ENCODE measurements around the gene SDC3.

The SDC3 gene

DNA sequence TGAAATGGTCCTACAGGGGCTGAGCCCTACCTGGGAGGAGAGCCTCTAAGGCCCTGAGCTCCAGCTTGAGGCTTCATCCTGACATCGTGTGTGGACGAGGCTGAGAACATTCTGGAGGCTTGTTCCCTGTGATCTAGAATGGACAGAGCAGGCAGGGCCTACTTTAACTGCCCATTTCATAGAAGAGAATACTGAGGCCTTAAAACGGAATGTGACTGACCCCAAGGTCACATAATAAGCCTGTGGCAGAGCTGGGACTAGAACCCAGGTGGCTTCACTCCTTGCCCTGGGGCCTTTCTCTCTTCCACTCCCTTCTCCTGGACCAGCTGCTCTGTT is 6.0 kb upstream of the SDC3 start:
- H3K4me3 Mint-ChIP-seq, result no peak overlapping the region
- H3K4me1 Mint-ChIP-seq, result peaks cover 11% of the 10 kb centered on the region

DNA sequence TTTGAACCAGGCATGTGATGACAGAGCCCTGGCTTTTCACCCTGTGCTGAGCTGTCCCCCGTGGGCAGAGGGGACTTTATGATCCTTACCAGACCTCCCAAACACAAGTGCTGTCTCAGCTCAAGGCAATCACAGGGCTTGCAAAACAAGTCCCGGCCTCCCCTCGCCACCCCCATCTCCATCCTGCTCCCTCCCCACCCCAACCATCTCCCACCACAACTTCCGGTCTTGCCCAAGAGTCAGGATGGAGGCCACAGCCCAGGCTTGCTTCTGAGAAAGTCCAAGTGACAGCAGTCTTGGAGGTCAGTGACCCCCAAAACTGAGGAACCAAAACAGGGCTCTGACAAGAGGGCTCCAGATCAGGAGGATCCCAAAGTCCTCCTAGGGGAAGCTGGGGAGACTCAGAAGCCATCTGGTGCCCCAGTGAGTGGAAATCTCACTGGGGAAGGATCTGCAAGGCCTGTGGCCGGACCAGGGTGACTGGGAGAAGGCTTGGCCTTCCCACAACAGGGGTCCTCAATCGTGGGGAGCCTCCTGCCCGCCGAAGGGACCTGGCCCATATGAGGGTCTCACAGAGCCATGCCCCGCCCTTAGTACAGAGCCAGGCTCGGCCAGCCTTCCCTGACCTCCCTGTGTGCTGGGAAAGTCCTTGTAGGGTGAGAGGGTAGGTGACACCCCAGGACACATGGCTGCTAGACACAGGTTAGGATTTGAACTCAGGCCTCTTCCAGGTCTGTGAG is 4.5 kb upstream of the SDC3 start:
- Mint-ChIP-seq H3K36me3 (ENCODE audit: low read depth) (no peaks in the 10 kb centered on the region), H3K27me3 (ENCODE audit: low read depth) (peaks cover 13% of the 10 kb centered on the region), H3K9me3 (no peaks in the 10 kb centered on the region), H3K4me1 (peaks cover 8% of the 10 kb centered on the region), H3K27ac (no peak overlapping the region), H3K4me3 (no peak overlapping the region)
- TF ChIP-seq, protein P1, sequence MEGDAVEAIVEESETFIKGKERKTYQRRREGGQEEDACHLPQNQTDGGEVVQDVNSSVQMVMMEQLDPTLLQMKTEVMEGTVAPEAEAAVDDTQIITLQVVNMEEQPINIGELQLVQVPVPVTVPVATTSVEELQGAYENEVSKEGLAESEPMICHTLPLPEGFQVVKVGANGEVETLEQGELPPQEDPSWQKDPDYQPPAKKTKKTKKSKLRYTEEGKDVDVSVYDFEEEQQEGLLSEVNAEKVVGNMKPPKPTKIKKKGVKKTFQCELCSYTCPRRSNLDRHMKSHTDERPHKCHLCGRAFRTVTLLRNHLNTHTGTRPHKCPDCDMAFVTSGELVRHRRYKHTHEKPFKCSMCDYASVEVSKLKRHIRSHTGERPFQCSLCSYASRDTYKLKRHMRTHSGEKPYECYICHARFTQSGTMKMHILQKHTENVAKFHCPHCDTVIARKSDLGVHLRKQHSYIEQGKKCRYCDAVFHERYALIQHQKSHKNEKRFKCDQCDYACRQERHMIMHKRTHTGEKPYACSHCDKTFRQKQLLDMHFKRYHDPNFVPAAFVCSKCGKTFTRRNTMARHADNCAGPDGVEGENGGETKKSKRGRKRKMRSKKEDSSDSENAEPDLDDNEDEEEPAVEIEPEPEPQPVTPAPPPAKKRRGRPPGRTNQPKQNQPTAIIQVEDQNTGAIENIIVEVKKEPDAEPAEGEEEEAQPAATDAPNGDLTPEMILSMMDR (IDR thresholded peaks at IDR 0.05; ENCODE audit: unreplicated experiment in 3 of 3), result no peak

More for the DNA sequence above, 6.0 kb upstream of the SDC3 start:
- Mint-ChIP-seq H3K27ac (no peak overlapping the region), H3K27me3 (ENCODE audit: low read depth) (peaks cover 13% of the 10 kb centered on the region), H3K36me3 (ENCODE audit: low read depth) (no peaks in the 10 kb centered on the region), H3K9me3 (no peaks in the 10 kb centered on the region)
- TF ChIP-seq, protein P1 (IDR thresholded peaks at IDR 0.05; ENCODE audit: unreplicated experiment in 3 of 3), result no peak

DNA sequence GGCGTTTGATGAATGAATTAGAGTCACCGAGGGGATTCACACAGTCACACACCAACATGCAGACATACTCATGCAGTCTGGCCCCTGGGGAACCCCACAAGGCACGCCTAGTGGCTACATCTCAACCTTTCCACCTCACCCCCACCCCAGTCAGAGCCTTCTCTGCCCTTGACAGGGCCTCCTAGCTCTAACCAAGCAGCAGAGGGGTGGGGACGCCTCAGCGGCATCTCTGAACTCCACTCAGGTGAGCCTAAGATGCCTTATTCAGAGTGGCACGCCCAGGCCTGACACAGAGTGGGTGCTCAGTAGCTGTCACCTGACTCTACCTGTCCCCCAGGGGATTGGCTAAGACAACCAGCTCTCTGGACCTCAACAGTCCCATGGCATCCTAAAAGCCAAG is 3.7 kb upstream of the SDC3 start:
- Mint-ChIP-seq H3K36me3 (ENCODE audit: low read depth) (no peaks in the 10 kb centered on the region), H3K9me3 (no peaks in the 10 kb centered on the region), H3K4me1 (peaks cover 12% of the 10 kb centered on the region), H3K4me3 (no peak overlapping the region), H3K27me3 (ENCODE audit: low read depth) (peaks cover 17% of the 10 kb centered on the region), H3K27ac (no peak overlapping the region)
- TF ChIP-seq, protein P1 (IDR thresholded peaks at IDR 0.05; ENCODE audit: unreplicated experiment in 3 of 3), result no peak

DNA sequence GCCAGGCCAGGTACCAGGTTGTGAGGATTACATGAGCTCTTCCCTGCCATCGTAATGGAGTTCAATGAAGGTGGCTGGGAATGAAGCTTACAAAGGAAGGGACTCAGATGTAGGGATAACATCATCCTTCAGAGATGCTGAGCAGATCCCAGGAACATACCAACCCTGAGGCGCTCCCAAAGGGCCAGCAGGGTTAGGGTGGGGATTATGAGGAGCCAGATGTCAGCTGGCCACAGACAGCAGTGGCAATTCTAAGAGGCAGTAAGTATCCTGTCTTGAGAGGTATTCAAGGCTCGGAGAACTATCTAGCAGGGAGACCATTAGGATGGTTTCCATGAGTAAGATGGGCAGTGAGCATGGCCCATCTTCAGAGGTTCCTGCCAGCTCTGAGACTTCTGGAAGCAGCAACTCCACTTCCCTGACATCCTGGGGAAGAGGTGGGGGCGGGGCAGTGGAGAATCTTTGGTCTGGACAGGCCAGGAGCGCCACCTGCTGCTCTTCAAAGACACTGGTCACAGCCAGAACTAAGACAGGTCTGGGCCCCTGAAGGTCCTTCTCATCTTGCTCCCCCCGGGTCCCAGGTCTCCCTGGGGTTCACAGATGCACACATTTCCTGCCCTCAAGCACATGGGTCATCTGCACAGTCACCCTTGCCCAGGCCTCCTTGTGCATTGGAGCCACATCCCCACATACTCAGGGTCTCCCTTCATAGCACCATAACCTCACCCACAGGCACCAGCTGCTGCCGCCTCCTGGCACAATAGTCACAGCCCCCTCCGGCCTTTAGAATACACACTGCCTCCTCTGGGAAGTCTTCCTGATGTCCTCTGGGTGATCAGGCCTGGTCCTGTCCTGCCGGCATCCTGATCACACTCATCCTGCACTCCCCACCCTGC is 2.7 kb upstream of the SDC3 start:
- TF ChIP-seq, protein P1 (IDR thresholded peaks at IDR 0.05; ENCODE audit: unreplicated experiment in 3 of 3), result peak; percentile 88 to 92 (median 91)
- Mint-ChIP-seq H3K36me3 (ENCODE audit: low read depth) (no peaks in the 10 kb centered on the region), H3K9me3 (no peaks in the 10 kb centered on the region), H3K27ac (no peak overlapping the region), H3K4me3 (peak overlapping the region in 2 of 3 experiments; percentile 61 to 64), H3K4me1 (peaks cover 16% of the 10 kb centered on the region), H3K27me3 (ENCODE audit: low read depth) (peaks cover 18% of the 10 kb centered on the region)

DNA sequence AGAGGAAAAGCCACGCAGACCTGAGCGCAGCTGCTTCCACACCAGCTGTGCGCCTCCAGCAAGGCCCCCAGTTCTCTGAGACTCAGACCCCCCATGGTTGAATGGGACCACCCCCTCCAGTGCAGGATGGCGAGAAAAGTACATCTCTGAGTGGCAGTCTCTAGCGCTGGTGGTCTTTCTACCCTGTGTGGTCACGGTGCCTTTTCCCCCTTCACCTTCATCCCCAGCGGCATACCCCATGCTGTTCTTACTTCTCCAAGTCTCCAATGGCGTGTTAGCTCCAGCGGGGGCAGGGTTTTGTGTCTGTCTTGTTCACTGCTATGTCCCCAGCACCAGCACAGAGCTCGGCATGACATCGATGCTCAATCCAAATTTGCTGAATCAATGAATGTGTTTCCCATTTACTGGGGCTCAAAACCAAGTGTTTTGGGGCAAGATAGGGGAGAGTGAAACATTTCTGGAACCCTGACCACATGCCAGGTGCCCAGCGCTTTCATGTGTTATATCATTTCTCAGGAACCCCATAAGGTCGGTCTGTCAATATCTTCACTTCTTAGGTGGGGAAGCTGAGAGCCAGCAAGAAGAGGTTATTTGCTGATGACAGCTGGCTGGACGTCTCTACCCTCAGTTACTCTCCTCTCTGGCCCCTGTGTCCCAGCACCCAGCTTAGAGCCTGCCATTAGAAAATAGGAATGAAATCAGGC is 959 bp upstream of the SDC3 start:
- H3K9me3 Mint-ChIP-seq, result no peaks in the 10 kb centered on the region
- peaks cover 15% of the 10 kb centered on the region for H3K27me3 Mint-ChIP-seq (ENCODE audit: low read depth)
- TF ChIP-seq, protein P1 (IDR thresholded peaks at IDR 0.05; ENCODE audit: unreplicated experiment in 3 of 3), result no peak
- peak overlapping the region; percentile 15 to 59 (median 40) for H3K27ac Mint-ChIP-seq
- H3K4me3 Mint-ChIP-seq, result peak overlapping the region; percentile 85 to 92 (median 90)
- H3K36me3 Mint-ChIP-seq (ENCODE audit: low read depth), result no peaks in the 10 kb centered on the region
- H3K4me1 Mint-ChIP-seq, result peaks cover 23% of the 10 kb centered on the region

Measured in nephron (organoid).